NCI-H524 treated with DMSO at 0.1 percent for 48 hours (cell line): ENCODE measurements around the gene ZNF346.
"Not testable (repeated sequence)": the region's sequence is repeated elsewhere in the genome, so short reads cannot be mapped to it uniquely, and the experiment has no call there.

Experiments used
- DNase-seq: peaks from one replicate; lab custom pipeline; 2025; lab: John Stamatoyannopoulos, UW

Gene ZNF346, protein sequence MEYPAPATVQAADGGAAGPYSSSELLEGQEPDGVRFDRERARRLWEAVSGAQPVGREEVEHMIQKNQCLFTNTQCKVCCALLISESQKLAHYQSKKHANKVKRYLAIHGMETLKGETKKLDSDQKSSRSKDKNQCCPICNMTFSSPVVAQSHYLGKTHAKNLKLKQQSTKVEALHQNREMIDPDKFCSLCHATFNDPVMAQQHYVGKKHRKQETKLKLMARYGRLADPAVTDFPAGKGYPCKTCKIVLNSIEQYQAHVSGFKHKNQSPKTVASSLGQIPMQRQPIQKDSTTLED

DNA sequence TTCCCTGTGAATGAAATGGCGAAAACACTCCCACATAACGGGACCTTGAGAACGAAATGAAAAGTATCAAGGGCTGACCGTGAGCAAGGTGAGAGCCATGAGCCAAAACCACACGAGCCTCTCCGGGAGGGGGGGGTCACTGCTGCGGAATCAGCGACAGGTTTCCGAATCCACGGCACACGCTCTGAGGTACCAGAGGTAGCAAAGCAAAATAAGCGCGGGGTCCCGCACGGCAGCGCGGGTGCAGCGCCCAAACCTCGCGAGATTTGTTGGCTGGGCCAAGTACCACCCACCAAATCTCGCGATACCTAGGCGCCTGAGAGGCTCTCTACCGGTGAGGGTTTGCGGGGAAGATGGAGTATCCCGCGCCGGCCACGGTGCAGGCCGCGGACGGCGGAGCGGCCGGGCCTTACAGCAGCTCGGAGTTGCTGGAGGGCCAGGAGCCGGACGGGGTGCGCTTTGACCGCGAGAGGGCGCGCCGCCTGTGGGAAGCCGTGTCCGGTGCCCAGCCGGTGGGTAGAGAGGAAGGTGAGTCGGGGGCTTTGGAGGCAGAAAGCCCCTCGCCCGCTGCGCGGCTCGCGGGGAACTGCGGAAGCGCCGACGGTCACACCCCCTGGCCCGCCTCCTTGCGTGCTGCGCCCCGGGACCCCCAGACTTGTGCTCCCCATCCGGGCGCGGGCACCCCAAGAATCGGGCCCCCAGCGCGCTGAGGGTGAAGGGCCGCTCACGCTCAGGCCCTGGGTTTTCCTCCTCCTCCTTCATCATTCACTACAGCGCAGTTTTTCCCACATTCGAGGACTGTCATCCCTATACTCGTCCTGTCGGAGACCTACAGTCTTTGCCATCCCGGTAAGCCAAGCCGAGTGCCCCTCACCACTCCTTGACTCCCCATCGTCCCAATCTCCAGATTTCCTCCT is at the start of gene ZNF346:
TSS of gene ZNF346 (plus strand) at position 311 of the 917 bp plus-strand sequence. CDS start at position 354, 43 bp downstream.
- peak; percentile 80 for DNase-seq

DNA sequence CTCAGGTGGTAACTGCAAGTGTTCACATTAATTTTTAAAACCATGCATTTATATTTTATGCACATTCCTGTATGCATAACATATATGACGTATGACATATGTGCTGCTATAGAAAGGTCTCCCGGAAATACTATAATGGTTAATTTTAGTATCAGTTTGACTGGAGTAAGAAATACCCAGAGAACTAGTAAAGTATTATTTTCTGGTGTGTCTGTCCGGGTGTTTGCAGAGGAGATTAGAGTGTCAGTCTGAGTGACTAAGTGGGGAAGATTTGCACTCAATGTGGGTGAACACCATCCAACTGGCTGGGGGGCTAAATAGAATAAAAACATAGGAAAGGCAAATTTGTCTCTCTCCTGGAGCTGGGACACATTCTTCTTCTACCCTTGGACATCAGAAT is 42.8 kb upstream of the ZNF346 start:
- no peak for DNase-seq

DNA sequence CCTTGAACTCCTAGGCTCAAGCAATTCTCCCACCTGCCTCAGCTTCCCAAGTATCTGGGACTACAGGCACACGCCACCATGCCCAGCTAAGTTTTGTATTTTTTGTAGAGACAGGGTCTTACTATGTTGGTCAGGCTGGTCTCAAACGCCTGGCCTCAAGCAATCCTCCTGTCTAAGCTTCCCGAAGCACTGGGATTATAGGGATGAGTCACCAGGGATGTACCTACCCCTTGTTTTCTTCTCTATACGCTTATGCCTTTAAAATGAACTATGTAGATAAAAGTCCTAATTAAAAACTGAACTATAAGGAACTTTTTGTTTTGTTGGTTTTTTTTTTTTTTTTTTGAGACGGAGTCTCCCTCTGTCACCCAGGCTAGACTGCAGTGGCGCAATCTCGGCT is 41.7 kb upstream of the ZNF346 start:
- DNase-seq = no peak

DNA sequence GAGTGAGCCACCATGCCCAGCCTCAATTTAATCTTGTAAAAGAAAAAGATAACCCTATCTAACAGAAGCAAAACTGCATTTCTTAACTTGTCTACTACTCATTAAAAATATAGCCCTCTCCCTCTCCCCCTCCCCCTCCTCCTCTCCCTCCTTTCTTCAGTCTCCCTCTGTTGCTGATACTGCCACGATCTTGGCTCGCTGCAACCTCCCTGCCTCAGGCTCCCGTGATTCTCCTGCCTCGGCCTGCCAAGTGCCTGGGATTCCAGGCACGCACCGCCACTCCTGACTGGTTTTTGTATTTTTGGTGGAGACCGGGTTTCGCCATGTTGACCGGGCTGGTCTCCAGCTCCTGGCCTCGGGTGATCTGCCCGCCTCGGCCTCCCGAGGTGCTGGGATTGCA is 39.4 kb upstream of the ZNF346 start:
- not testable (repeated sequence) for DNase-seq

DNA sequence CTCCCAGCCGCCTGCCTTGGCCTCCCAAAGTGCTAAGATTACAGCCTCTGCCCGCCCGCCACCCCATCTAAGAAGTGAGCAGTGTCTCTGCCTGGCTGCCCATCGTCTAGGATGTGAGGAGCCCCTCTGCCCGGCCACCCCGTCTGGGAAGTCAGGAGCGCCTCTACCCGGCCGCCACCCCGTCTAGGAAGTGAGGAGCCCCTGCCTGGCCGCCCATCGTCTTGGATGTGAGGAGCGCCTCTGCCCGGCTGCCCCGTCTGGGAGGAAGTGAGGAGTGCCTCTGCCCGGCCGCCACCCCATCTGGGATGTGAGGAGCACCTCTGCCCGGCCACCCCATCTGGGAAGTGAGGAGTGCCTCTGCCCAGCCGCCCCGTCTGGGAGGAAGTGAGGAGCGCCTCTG is 38.9 kb upstream of the ZNF346 start:
- DNase-seq = not testable (repeated sequence)

DNA sequence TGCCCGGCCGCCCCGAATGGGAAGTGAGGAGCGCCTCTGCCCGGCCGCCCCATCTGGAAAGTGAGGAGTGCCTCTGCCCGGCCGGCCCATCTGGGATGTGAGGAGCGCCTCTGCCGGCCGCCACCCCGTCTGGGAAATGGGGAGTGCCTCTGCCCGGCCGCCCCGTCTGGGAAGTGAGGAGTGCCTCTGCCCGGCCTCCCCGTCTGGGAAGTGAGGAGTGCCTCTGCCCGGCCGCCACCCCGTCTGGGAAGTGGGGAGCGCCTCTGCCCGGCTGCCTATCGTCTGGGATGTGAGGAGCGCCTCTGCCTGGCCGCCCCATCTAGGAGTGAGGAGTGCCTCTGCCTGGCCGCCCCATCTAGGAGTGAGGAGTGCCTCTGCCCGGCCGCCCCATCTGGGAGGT is 38.3 kb upstream of the ZNF346 start:
- DNase-seq = not testable (repeated sequence)

DNA sequence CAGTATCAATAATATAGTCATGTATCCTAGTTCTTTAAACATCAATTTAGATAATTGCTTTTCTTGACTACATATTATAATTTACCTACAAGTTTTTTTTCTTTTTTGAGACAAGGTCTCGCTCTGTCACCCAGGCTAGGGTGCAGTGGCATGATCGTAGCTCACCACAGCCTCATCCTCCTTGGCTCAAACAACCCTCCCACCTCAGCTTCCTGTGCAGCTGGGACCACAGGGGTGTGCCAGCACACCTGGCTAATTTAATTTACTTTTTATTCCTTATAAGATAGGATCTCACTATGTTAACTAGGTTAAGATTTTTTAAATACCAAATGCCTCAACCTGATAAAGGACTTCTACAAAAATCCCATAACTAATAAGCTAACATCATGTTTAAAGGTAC is 37.0 kb upstream of the ZNF346 start:
- no peak for DNase-seq

DNA sequence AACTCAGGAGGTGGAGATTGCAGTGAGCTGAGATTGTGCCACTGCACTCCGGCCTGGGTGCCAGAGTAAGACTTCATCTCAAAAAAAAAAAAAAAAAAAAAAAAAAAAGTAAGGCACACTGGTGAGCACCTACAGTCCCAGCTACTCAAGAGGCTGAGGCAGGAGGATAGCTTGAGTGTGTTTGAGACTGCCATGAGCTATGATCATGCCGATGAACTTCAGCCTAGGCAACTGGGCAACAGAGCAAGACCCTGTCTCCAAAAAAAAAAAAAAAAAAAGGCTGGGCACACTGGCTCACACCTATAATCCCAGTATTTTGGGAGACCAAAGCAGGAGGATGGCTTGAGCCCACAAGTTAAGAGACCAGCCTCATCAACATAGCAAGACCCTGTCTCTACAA is 36.2 kb upstream of the ZNF346 start:
- no peak for DNase-seq

DNA sequence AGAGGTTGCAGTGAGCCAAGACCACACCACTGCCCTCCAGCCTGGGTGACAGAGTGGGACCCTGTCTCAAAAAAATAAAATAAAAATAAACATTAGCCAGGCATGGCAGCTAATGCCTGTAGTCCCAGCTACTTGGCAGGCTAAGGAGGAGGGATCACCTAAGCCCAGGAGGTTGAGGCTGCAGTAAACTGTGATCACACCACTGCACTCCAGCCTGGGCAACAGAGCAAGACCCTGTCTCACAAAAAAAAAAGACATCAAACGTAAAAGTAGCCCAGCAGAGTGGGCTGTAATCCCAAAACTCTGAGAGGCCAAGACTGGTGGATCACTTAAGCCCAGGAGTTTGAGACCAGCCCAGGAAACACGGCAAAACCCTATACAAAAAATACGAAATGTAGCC is 34.9 kb upstream of the ZNF346 start:
- no peak for DNase-seq

DNA sequence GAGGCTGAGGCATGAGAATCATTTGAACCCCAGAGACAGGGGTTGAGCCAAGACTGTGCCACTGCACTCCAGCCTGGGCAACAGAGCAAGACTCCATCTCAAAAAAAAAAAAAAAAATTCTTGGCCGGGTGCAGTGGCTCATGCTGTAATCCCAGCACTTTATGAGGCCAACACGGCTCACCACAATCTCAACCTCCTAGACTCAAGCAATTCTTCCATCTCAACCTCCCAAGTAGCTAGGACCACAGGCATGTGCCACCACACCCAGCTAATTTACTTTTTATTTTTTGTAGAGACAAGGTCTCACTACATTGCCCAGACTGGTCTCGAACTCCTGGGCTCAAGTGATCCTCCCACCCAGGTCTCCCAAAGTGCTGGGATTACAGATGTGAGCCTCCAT is 29.4 kb upstream of the ZNF346 start:
- DNase-seq = not testable (repeated sequence)

DNA sequence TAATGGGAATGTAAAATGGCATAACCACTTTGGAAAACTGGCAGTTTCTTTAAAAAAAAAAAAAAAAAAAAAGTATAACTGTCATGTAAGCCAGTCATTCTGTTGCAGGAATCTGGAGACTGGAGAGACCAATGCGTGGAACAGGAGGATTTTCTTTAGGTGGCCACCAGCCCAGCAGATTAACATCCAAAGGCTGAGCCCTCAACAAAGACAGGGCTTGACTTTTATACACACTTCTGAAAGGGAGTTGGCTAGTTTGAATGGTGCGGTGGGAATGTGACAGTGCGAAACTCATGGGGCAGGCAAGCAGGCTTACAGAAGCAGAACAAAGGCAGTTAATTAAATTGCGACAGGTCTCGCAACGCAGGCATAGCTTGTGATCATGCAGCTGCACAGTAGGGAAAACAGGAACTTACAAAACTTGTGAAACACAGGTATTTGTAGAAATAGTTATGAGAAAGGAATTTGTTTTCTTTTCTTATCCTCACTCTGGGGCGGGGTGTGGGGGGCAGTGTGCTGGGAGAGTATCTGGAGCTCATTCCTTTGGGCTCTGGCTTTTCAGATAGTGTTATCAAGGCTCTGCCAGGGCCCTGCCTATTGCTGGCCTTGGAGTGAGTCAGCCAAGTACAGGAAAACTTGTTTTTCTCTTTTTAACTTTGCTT is 27.9 kb upstream of the ZNF346 start:
- DNase-seq = no peak

DNA sequence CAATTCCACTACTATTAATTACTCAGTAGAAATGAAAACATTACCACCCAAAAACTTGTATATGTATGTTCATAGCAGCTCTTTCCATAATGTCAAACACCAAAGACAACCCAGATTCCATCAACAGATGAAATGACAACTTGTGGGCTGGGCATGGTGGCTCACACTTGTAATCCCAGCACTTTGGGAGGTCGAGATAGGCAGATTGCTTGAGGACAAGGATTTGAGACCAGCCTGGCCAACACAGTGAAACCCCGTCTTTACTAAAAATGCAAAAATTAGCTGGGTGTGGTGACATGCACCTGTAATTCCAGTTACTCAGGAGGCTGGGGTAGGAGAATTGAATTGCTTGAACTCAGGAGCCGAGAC is 27.4 kb upstream of the ZNF346 start:
- no peak for DNase-seq

DNA sequence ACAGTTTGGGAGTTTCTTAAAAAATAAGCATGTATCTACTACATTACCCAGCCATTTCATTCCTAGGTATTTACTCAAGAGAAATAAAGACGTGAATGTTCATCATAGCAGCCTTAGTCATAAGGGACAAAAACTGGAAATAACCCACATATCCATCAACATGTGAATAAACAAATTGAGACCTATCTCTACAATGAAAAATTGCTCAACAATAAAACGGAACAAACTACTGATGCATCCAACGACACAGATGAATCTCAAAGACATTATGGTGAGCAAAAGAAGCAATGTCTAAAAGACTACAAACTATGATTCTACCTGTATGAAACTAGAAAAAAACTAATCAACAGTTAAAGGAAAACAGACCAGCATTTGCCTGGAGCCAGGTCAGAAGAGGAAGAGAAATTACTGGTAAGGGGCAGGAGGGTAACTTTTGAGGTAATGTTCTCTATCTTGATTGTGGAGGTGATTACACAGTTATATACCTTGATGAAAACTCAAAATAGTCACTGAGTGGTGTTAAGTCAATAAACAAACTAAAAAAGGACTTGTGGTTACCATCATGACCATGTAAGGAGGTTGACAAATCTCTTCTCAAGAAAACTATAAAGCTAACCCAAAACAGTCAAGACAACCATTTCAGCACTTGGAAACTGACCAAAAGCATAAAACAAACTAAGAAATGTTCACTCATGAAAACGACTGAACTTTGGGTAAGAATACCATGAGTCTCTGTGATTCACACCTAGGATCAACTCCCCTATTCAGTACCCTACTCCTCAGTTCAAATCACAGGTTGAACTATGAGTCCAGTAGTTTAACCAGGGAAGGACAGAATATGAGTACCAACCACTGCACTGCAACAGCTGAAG is 26.4 kb upstream of the ZNF346 start:
- DNase-seq = no peak

DNA sequence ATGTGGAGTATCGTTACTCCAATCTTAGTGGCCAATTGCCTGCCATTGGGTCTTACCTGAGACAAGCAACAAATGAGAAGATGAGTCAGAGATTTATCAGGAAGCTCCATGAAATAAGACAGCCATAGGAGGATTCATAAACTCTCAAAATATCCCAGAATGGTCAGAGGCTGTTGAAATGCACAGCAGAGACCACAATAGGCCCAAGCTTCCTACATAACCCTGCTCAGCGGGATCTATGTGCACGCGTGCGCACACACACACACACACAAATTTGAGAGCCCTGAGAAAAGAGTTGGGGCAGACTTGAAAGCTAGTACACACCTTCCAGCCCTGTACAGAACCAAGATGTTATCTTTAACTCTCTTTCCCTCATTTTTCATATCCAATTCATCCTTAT is 25.7 kb upstream of the ZNF346 start:
- DNase-seq = no peak

DNA sequence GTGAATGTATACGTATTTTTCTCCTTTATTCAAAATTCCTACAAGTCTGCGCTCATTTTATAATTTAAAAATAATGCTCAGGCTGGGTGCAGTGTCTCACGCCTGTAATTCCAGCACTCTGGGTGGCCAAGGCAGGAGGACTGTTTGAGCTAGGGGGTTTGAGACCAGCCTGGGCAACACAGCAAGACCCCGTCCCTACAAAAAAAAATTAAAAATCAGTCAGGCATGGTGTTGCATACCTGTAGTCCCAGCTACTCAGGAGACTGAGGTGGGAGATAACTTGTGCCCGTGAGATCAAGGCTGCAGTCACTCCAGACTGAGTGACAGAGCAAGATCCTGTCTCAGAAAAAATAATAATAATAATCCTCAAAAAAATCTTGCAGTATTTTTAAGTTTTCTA is 23.7 kb upstream of the ZNF346 start:
- no peak for DNase-seq

DNA sequence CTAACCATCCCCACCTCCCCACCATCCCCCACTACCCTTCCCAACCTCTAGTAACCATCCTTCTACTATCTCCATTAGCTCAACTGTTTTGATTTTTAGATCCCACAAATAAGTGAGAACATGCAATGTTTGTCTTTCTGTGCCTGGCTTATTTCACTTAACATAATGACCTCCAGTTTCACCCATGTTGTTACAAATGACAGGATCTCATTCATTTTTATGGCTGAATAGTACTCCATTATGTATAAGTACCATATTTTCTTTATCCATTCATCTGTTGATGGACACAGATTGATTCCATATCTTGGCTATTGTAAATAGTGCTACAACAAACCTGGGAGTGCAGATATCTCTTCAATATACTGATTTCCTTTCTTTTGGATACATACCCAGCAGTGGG is 23.0 kb upstream of the ZNF346 start:
- DNase-seq = not testable (repeated sequence)

DNA sequence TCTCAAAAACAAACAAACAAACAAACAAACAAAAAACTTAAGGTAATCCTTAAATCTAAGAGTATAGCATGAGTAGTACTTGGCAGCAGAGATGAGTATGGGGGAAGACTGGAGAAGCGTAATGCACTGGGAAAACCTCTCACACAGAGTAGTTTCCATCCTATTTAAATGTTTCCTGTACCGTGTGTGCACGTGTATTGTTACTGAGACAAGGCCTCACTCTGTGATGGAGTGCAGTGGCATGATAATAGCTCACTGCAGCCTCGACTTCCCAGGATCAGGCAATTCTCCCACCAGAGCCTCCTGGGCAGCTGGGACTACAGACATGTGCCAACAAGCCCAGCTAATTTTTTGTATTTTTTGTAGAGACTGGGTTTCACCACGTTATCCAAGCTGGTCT is 18.8 kb upstream of the ZNF346 start:
- no peak for DNase-seq

DNA sequence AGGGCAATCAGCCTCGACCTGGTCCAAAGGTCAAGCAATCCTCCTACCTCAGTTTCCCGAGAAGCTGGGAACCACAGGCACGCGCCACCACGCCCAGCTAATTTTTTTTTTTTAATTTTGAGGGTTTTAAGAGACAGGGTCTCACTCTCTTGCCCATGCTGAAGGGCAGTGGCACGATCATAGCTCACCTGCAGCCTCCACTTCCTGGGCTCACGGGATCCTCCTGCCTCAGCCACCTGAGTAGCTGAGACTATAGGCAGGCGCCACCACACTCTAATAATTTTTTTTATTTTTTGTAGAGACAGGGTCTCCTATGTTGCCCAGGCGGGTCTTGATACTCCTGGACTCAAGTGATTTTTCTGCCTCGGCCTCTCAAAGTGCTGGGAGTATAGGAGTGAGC is 17.5 kb upstream of the ZNF346 start:
- DNase-seq = no peak

DNA sequence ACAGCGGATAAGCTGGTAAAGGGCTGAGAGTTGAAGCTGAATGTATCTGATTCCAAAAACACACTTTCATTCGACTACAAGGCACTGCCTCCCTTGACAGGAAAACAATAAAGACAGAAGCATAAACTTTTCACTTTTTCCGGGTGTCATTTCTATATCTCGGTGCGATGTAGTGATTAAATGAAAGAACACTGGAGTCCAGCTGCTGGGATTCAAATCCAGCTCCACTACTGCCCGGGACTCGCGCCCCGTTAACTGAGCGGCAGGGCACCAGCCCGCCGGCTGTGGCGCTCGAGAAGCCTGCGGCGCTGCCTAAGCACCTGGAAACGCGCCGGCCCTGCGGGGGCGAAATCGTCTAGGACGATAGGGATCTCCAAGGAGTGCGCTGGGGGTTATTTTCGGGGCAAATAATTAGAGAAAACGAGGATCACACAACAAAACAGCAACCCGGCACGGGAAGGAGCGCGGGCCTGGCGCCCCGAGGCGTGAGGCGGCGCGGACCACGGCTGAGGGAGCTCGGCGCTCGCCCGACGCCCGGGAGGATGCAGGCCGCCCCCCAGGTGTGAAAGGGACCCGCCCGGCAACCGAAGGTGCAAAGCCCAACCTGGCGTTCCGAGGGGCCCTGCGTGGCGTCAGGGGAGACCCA is 16.8 kb upstream of the ZNF346 start:
- no peak for DNase-seq

DNA sequence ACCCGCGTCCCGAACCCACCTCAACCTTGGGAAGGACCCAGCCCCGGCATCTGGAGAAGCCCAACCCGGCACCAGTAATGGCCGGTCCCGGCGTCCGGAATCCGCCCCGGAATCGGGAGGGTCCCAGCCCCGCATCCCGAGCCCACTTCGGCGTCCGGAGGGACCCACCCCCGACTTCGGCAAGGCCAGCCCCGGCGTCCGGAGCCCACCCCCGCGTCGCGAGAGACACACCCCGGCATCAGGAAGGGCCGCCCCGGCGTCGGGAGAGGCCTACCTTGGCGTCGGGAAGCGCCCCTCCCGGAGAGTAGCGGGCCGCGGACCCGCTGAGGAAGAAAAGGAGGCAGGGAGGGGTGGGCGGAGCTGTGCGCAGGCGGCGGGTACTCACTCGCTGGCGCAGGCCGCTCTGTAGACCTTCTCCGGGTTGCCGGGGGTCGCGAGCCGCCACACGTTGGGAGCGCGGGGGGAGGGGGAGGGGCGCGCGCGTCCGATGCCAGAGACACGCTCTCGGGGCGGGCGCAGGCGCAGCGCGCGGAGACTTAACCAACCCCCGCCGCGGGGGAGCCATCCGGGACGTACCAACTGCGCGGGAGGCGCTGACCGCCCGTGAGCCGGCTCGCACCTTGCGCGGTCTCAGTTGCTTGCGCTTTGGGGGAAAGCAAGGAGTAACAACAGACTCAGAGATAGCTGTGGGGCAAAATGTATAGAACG is 16.1 kb upstream of the ZNF346 start, which contains the start of gene UIMC1:
TSS of gene UIMC1 (minus strand) at position 515 of the 708 bp plus-strand sequence. CDS start 24,164 bp downstream, outside the sequence.
- DNase-seq = peak; percentile 78

DNA sequence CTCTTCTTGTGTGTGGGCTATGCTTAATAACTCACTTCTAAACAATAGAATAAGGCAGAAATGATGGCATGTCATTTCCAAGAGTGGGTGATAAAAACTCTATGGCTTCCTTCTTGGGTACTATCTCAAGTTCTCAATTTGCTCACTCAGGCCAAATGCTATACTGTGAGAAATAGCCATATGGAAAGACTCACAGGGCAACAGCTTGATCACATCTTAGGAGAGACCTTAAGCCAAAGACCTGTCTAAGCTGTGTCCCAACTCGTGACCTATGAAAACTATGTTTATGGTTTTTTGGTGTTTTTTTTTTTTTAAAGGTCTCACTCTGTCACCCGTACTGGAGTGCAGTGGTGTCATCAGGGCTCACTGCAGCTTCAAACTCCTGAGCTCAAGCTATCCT is 13.8 kb upstream of the ZNF346 start:
- DNase-seq = no peak
